GM23248 (cell line): ENCODE results near the gene LAMP1. TPM values are rescaled to one million over a fixed set of nuclear protein-coding genes. Genes with fewer than 3 reads are reported as not detected.
"Not testable (repeated sequence)": the region's sequence is repeated elsewhere in the genome, so short reads cannot be mapped to it uniquely, and the experiment has no call there.

Experiments
- DNase-seq: peaks from one replicate; pipeline ENCODE4 v3.0.0-alpha.2; 2015
- H2AFZ ChIP-seq: fragments of 200-600 bp; sonication (generic); 2 replicates; pipeline ENCODE4 v1.6.1; 2016; ENCODE audit warnings: antibody characterized with exemption
- H3F3A ChIP-seq: fragments of 200-600 bp; sonication (generic); 2 replicates; pipeline ENCODE4 v1.6.1; 2016; ENCODE audit warnings: mild to moderate bottlenecking, antibody characterized with exemption, mixed run types; ENCODE audit not compliant: insufficient read depth
- H3K27ac ChIP-seq: fragments of 200-600 bp; sonication (generic); 2 replicates; pipeline ENCODE4 v1.5.1; 2016; ENCODE audit warnings: mild to moderate bottlenecking
- H3K27me3 ChIP-seq: fragments of 200-600 bp; sonication (generic); replicated peaks from 2 replicates; pipeline ENCODE4 v1.6.1; 2016; ENCODE audit warnings: mild to moderate bottlenecking; ENCODE audit not compliant: insufficient read depth
- H3K36me3 ChIP-seq: fragments of 200-600 bp; sonication (generic); 2 replicates; pipeline ENCODE4 v1.6.1; 2016; ENCODE audit warnings: low read depth, mild to moderate bottlenecking
- H3K4me1 ChIP-seq: fragments of 200-600 bp; sonication (generic); 2 replicates; pipeline ENCODE4 v1.6.1; 2016; ENCODE audit warnings: mild to moderate bottlenecking; ENCODE audit not compliant: insufficient read depth
- H3K4me2 ChIP-seq: fragments of 200-600 bp; sonication (generic); one replicate; pipeline ENCODE4 v1.6.1; 2016; ENCODE audit warnings: mild to moderate bottlenecking; ENCODE audit not compliant: unreplicated experiment
- H3K4me3 ChIP-seq: fragments of 200-600 bp; sonication (generic); 2 replicates; pipeline ENCODE4 v1.5.1; 2016; ENCODE audit warnings: mild to moderate bottlenecking
- H3K79me2 ChIP-seq: fragments of 200-600 bp; sonication (generic); 2 replicates; pipeline ENCODE4 v1.6.1; 2016; ENCODE audit warnings: mild to moderate bottlenecking; ENCODE audit not compliant: insufficient read depth
- H3K9ac ChIP-seq: fragments of 200-600 bp; sonication (generic); 2 replicates; pipeline ENCODE4 v1.6.1; 2016; ENCODE audit warnings: mild to moderate bottlenecking
- H3K9me2 ChIP-seq: fragments of 200-600 bp; sonication (generic); 2 replicates; pipeline ENCODE4 v1.6.1; 2016; ENCODE audit warnings: mixed run types, mild to moderate bottlenecking, moderate library complexity; ENCODE audit not compliant: insufficient read depth
- H3K9me3 ChIP-seq: fragments of 200-600 bp; sonication (generic); one replicate; pipeline ENCODE4 v1.6.1; 2017; ENCODE audit warnings: low read depth
- H4K20me1 ChIP-seq: fragments of 200-600 bp; sonication (generic); 2 replicates; pipeline ENCODE4 v1.6.0; 2016; ENCODE audit not compliant: insufficient read depth
- EZH2 ChIP-seq: fragments of 200-600 bp; sonication (generic); IDR thresholded peaks from 2 replicates; pipeline ENCODE4 v1.6.1; 2018; ENCODE audit warnings: antibody characterized with exemption, mild to moderate bottlenecking; ENCODE audit not compliant: insufficient read depth, poor library complexity, severe bottlenecking
- EZH2phosphoT487 ChIP-seq: fragments of 200-600 bp; sonication (generic); IDR thresholded peaks from 2 replicates; pipeline ENCODE4 v1.6.1; 2018; ENCODE audit warnings: antibody characterized with exemption, moderate library complexity, mild to moderate bottlenecking, low read depth; ENCODE audit not compliant: insufficient read depth
- WGBS, 2 experiments: methylation state at CpG; one replicate each; pipeline ENCODE4 v1.1.6; 2015 to 2017; ENCODE audit warnings: low lambda C conversion rate in 2 of 2, low coverage in 1 of 2; ENCODE audit errors: missing lambda C conversion rate in 2 of 2; 5-methylcytosine and 5-hydroxymethylcytosine counted together
- in situ Hi-C: fragments of 300-500 bp; cut with MboI; formaldehyde crosslinking; loops from 2 replicates; pipeline ENCODE4 v1.15.0; 2020
- polyA plus RNA-seq: library from polyadenylated mRNA; unstranded; fragments of >200 nt; fragmentation: Nextera tagmentation; extraction: Ambion mirVana; gene quantifications from 2 replicates; pipeline ENCODE4 v1.2.1, GENCODE V29; 2016
- total RNA-seq: library from RNA; depleted of rRNA; stranded (reverse); fragments of >200 nt; shearing (Covaris generic); gene quantifications from 2 replicates; pipeline ENCODE4 v1.2.3, GENCODE V29; 2014

The LAMP1 gene
- total and polyA plus RNA-seq, 2 experiments from 2014 or later: 111 to 305 TPM

DNA sequence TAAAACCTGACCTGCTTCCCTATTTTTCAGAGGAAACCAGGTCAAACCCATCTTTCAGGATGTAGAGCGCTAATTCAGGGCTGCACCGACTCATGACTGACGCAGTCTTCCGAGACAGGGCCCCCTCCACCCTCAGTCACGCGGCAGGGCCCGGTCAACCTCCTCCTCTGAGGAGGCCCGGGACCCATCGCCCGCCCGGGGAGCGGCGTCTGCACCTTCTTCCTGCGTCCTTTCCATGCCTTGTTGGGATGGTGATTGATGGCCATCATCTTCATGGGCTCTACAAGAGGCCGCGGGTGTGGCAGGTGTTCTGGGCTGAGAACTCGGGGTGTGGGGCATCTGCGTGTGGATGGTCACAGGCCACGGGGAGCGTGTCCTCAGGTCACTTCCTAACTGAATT is 40.9 kb downstream of the LAMP1 start:
- Histone ChIP-seq H3K9me2 (no peaks in the 10 kb centered on the region), H2AFZ (no peak overlapping the region), H3K27ac (no peak overlapping the region), H3K27me3 (no peaks in the 10 kb centered on the region), H3K9me3 (no peaks in the 10 kb centered on the region), H3F3A (no peaks in the 10 kb centered on the region), H4K20me1 (no peaks in the 10 kb centered on the region), H3K9ac (no peak overlapping the region), H3K36me3 (no peaks in the 10 kb centered on the region), H3K4me2 (no peak overlapping the region), H3K4me1 (no peaks in the 10 kb centered on the region), H3K4me3 (no peak overlapping the region), H3K79me2 (no peaks in the 10 kb centered on the region)
- in situ Hi-C loops: no loop called here
- no peak for TF ChIP-seq EZH2phosphoT487
- no peak for TF ChIP-seq EZH2
- DNase-seq: no peak
- WGBS, 2 experiments: 92 to 94% methylated on average over 17 to 20 of the region's 20 CpGs

DNA sequence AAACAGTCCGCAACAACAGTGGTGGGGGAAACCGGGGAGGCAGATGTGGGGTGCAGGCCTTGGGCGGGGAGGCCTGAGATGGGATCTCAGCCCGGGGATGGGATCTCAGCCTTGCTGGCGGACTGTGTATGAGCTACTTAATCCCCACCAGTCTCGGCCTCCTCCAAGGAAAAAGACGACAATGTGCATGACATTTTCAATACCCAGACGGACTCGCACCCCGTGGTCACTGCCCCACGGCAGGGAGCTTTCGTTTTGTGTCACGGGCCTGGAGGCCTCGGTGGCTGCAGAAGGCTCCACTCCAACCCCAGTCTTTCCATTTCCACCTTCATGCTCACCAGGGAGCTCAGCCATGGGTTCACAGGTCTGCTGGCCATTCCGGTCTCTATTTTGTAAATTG is 41.4 kb downstream of the LAMP1 start:
- in situ Hi-C loops: no loop called here
- 84 to 87% methylated on average over 13 to 15 of the region's 15 CpGs for WGBS, 2 experiments

DNA sequence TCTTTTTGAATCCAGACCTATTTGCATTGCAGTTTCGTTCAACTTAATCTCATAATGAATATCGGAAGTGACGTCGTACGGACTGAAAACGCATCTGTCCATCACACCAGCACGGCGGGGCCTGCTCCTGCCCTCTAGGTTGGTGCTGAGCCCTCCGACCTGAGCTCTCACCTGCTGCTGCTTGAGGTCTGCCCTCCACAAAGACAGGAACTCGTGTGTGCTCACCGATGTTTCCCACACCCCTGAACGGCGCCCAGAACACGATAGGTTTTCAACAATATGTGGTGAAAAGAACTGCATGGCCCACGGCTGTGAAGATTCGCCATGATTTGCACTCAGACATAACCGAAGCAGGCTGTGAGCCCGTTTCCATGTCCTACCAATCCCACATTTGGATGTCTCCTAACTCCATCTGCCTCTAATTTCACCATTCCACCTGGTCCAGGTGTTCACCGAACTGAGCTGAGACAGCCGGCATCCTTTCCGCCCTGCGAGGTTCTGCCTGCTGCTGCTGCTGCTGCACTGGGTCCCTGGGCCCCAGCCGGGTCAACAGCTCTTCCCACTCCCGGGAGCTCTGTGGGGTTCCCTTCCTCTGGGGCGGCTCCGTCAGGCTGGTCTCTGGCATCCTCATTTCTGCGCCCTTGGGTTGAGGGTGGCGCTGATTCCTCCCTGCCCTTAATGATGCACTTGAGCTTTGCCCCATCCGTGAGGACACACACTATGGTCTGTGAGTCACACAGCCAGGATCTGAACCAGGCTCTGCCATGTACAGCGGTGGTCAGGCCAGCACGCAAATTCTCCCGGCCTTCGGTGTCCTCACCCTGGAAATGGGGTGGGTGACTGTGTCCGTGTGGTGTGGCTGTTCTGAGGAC is 46.0 kb downstream of the LAMP1 start:
- in situ Hi-C loops: no loop called here
- H3K27ac ChIP-seq: no peak overlapping the region
- no peaks in the 10 kb centered on the region for H3K9me2 ChIP-seq
- no peaks in the 10 kb centered on the region for H4K20me1 ChIP-seq
- H3K27me3 ChIP-seq: no peaks in the 10 kb centered on the region
- no peaks in the 10 kb centered on the region for H3F3A ChIP-seq
- TF ChIP-seq EZH2 (no peak), EZH2phosphoT487 (no peak)
- no peaks in the 10 kb centered on the region for H3K9me3 ChIP-seq
- H3K4me1 ChIP-seq: no peaks in the 10 kb centered on the region
- no peak overlapping the region for H3K4me3 ChIP-seq
- H3K79me2 ChIP-seq: no peaks in the 10 kb centered on the region
- H3K36me3 ChIP-seq: no peaks in the 10 kb centered on the region
- H2AFZ ChIP-seq: no peak overlapping the region
- H3K9ac ChIP-seq: no peak overlapping the region
- WGBS, 2 experiments: 82 to 85% methylated on average over 33 to 34 of the region's 34 CpGs
- H3K4me2 ChIP-seq: no peak overlapping the region
- no peak for DNase-seq

More for the DNA sequence above, 41.4 kb downstream of the LAMP1 start:
- Histone ChIP-seq H3K27ac (no peak overlapping the region), H3K4me2 (no peak overlapping the region), H3K27me3 (no peaks in the 10 kb centered on the region), H3K9me2 (no peaks in the 10 kb centered on the region), H3K36me3 (no peaks in the 10 kb centered on the region), H3K79me2 (no peaks in the 10 kb centered on the region), H3K9me3 (no peaks in the 10 kb centered on the region), H2AFZ (no peak overlapping the region), H3K4me1 (no peaks in the 10 kb centered on the region), H3K9ac (no peak overlapping the region), H3K4me3 (no peak overlapping the region), H4K20me1 (no peaks in the 10 kb centered on the region), H3F3A (no peaks in the 10 kb centered on the region)
- no peak for DNase-seq
- no peak for TF ChIP-seq EZH2phosphoT487
- no peak for TF ChIP-seq EZH2

DNA sequence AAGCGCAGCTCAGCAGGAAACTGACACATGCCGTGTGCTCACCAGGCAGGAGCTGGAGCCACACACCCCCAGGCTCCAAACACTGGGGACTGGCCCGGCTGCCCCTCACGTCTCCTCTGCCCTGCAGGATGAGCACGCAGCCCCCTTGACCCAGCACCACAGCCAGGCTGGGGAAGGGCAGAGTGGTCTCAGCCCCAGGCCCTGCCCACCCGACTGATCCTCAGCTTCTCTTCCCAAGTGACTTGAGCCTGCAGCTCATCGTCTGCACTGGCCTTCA is 46.6 kb downstream of the LAMP1 start:
- in situ Hi-C loops: no loop called here
- no peak overlapping the region for H3K4me2 ChIP-seq
- H3K4me1 ChIP-seq: no peaks in the 10 kb centered on the region
- no peak for TF ChIP-seq EZH2phosphoT487
- TF ChIP-seq EZH2: no peak
- no peak overlapping the region for H3K4me3 ChIP-seq
- H3K9me3 ChIP-seq: no peaks in the 10 kb centered on the region
- H3K9ac ChIP-seq: no peak overlapping the region
- H3K27ac ChIP-seq: no peak overlapping the region
- H4K20me1 ChIP-seq: no peaks in the 10 kb centered on the region
- H3K36me3 ChIP-seq: no peaks in the 10 kb centered on the region
- 85 to 88% methylated on average over 7 of the region's 7 CpGs for WGBS, 2 experiments
- H2AFZ ChIP-seq: no peak overlapping the region
- no peaks in the 10 kb centered on the region for H3F3A ChIP-seq
- DNase-seq: no peak
- H3K27me3 ChIP-seq: no peaks in the 10 kb centered on the region
- no peaks in the 10 kb centered on the region for H3K9me2 ChIP-seq
- no peaks in the 10 kb centered on the region for H3K79me2 ChIP-seq

DNA sequence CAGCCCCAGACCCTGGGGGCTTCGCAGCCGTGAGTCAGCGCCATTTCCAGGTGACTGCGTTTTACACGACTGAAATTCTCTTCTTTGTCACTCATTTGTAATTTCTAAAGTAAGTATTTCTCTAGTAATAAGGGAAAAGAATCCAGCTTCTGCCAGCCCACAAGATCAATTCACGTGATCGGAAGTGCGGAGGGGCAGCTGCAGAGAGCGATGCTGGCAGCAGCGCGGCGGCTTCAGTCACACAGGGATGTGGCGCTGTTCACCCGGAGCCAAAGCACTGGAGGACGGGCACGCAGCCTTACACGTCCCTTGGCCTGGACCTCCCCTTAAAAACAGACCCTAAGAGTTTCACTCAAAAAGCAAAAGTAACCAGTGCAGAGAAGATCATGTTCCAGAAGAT is 48.4 kb downstream of the LAMP1 start:
- TF ChIP-seq EZH2 (no peak), EZH2phosphoT487 (no peak)
- no peaks in the 10 kb centered on the region for H3K9me2 ChIP-seq
- H2AFZ ChIP-seq: no peak overlapping the region
- no peaks in the 10 kb centered on the region for H3K36me3 ChIP-seq
- H3K9me3 ChIP-seq: no peaks in the 10 kb centered on the region
- in situ Hi-C loops: no loop called here
- H4K20me1 ChIP-seq: no peaks in the 10 kb centered on the region
- H3K4me2 ChIP-seq: no peak overlapping the region
- no peak overlapping the region for H3K27ac ChIP-seq
- no peak for DNase-seq
- WGBS, 2 experiments: 96% methylated on average over 17 of the region's 17 CpGs
- no peaks in the 10 kb centered on the region for H3K27me3 ChIP-seq
- H3K9ac ChIP-seq: no peak overlapping the region
- no peaks in the 10 kb centered on the region for H3F3A ChIP-seq
- no peaks in the 10 kb centered on the region for H3K4me1 ChIP-seq
- H3K4me3 ChIP-seq: no peak overlapping the region
- no peaks in the 10 kb centered on the region for H3K79me2 ChIP-seq

DNA sequence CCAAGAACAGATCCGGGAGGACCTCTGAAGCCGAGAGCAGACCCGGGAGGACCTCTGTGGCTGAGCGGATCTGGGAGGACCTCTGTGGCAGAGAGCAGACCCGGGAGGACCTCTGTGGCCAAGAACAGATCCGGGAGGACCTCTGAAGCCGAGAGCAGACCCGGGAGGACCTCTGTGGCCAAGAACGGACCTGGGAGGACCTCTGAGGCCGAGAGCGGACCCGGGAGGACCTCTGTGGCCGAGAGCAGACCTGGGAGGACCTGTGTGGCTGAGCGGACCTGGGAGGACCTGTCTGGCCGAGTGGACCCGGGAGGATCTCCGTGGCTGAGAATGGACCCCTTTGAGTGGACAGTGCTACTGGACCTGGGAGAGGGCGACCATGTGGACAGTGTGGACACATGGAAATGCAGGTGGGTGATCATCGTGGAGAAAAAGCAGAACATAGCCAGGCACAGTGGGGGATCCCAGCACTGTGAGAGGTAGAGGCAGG is 50.7 kb downstream of the LAMP1 start:
- DNase-seq, H3K4me2 ChIP-seq, H2AFZ ChIP-seq, H3K9me2 ChIP-seq, H4K20me1 ChIP-seq, in situ Hi-C loops, H3K36me3 ChIP-seq, H3K9ac ChIP-seq, H3K79me2 ChIP-seq, H3K9me3 ChIP-seq, H3F3A ChIP-seq, H3K27me3 ChIP-seq, H3K4me1 ChIP-seq, H3K27ac ChIP-seq, H3K4me3 ChIP-seq: not testable (repeated sequence)
- 84 to 88% methylated on average over 11 to 19 of the region's 19 CpGs for WGBS, 2 experiments
